ENCODE results near the gene PEPD.

PEPD gene

GRCh38 chr19:33459222-33460090 is 62.1 kb downstream of the PEPD start:
- H3K9me3 ChIP-seq (ENCODE audit: low read length) = no peaks in the 10 kb centered on the region
- H2AFZ ChIP-seq (ENCODE audit: low read depth, low read length) = no peak overlapping the region
- no peaks in the 10 kb centered on the region for H3K36me3 ChIP-seq (ENCODE audit: insufficient read depth, low read length)
- H3K4me1 ChIP-seq (ENCODE audit: insufficient read depth, low read length) = no peaks in the 10 kb centered on the region
- H3K27me3 ChIP-seq (ENCODE audit: insufficient read depth, low read length) = no peaks in the 10 kb centered on the region
- no peak overlapping the region for H3K4me3 ChIP-seq (ENCODE audit: low read length)

GRCh38 chr19:33458807-33459206 is 62.8 kb downstream of the PEPD start:
- no peaks in the 10 kb centered on the region for H3K4me1 ChIP-seq (ENCODE audit: insufficient read depth, low read length)
- H3K27me3 ChIP-seq (ENCODE audit: insufficient read depth, low read length) = no peaks in the 10 kb centered on the region
- no peak overlapping the region for H3K4me3 ChIP-seq (ENCODE audit: low read length)
- H3K9me3 ChIP-seq (ENCODE audit: low read length) = no peaks in the 10 kb centered on the region
- H2AFZ ChIP-seq (ENCODE audit: low read depth, low read length) = no peak overlapping the region
- no peaks in the 10 kb centered on the region for H3K36me3 ChIP-seq (ENCODE audit: insufficient read depth, low read length)

DNA sequence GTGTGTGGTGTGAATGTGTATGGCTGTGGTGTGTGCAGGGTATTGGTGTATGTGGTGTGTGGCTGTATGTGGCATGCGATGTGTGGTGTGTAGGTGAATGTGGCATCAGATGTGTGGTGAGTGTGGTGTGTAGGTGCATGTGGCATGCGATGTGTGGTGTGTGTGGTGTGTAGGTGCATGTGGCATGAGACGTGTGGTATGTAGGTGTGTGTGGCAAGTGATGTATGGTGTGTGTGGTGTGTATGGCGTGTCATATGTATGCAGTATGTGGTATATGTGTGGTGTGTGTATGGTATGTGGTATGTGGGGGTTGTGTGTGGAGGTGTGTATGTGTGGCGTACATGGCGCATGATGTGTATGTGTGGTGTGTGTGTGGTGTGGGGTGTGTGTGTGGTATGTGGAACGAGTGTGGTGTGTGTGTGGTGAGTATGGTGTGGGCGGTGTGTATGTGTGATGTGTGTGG is 63.4 kb downstream of the PEPD start:
- Histone ChIP-seq H3K27me3 (ENCODE audit: insufficient read depth, low read length) (no peaks in the 10 kb centered on the region), H2AFZ (ENCODE audit: low read depth, low read length) (no peak overlapping the region), H3K9me3 (ENCODE audit: low read length) (no peaks in the 10 kb centered on the region), H3K4me3 (ENCODE audit: low read length) (no peak overlapping the region), H3K36me3 (ENCODE audit: insufficient read depth, low read length) (no peaks in the 10 kb centered on the region), H3K4me1 (ENCODE audit: insufficient read depth, low read length) (no peaks in the 10 kb centered on the region)

DNA sequence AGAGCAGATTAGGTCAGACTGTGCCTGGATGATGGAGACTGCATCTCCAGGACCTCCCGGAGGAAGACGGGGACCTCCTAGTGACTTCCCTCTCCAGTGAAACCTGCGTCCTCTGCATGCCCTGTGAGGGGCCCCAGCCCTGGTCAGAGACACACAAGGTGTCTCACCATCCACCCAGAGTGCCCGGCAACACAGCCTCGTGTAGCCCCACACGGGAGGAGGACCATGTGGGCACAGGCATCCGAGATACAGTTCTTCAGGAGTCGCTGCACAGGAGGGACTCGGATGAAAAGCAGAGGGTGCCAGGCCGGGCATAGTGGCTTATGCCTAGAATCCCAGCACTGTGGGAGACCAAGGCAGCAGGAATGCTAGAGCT is 64.8 kb downstream of the PEPD start:
- no peaks in the 10 kb centered on the region for H3K9me3 ChIP-seq (ENCODE audit: low read length)
- H3K4me3 ChIP-seq (ENCODE audit: low read length) = no peak overlapping the region
- no peaks in the 10 kb centered on the region for H3K4me1 ChIP-seq (ENCODE audit: insufficient read depth, low read length)
- no peak overlapping the region for H2AFZ ChIP-seq (ENCODE audit: low read depth, low read length)
- no peaks in the 10 kb centered on the region for H3K36me3 ChIP-seq (ENCODE audit: insufficient read depth, low read length)
- H3K27me3 ChIP-seq (ENCODE audit: insufficient read depth, low read length) = no peaks in the 10 kb centered on the region

DNA sequence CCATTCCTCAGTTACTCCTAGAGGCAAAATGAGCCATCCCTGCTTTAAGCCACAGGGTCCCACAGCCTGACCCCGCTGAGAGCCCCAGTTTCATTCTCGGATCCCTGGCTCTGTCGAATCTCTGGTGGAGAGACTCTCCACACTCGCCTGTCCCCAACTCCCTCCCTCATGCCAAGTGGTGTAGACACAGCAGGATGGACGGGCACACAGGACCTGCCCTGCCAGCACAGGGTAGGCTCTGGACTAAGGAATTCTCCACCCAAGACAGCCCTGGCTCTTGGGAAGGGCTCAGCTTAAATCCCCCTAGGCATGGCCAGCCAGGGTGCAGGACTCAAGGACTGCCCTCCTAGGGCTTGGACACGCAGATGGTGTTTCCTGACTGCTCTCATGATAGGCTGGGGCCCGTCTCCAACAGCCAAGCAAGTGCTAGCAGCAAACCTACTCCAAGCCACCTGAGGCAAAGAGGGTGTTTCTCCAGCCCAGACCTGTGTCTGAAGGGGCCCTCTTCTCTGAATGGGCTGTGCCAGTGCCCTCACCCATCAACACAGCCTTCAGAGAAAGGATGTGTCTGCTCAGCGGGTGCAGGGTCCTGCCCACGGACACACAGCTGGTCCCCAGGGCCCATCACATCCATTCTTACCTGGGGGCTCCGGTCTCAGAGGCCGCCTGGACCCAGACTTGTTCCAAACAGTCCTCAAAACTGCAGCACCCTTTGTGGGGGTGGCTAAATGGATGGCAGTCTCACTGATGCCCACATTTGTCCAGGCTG is 65.3 kb downstream of the PEPD start:
- Histone ChIP-seq H3K27me3 (ENCODE audit: insufficient read depth, low read length) (no peaks in the 10 kb centered on the region), H3K36me3 (ENCODE audit: insufficient read depth, low read length) (no peaks in the 10 kb centered on the region), H2AFZ (ENCODE audit: low read depth, low read length) (no peak overlapping the region), H3K4me3 (ENCODE audit: low read length) (no peak overlapping the region), H3K4me1 (ENCODE audit: insufficient read depth, low read length) (no peaks in the 10 kb centered on the region), H3K9me3 (ENCODE audit: low read length) (no peaks in the 10 kb centered on the region)

GRCh38 chr19:33453265-33453664 is 68.3 kb downstream of the PEPD start:
- Histone ChIP-seq H3K4me3 (ENCODE audit: low read length) (no peak overlapping the region), H3K4me1 (ENCODE audit: insufficient read depth, low read length) (no peaks in the 10 kb centered on the region), H3K9me3 (ENCODE audit: low read length) (peaks cover 2% of the 10 kb centered on the region), H3K27me3 (ENCODE audit: insufficient read depth, low read length) (no peaks in the 10 kb centered on the region), H3K36me3 (ENCODE audit: insufficient read depth, low read length) (no peaks in the 10 kb centered on the region), H2AFZ (ENCODE audit: low read depth, low read length) (no peak overlapping the region)

- Histone ChIP-seq H3K36me3 (ENCODE audit: insufficient read depth, low read length) (no peaks in the 10 kb centered on the region), H3K4me3 (ENCODE audit: low read length) (no peak overlapping the region), H3K9me3 (ENCODE audit: low read length) (peaks cover 2% of the 10 kb centered on the region), H3K27me3 (ENCODE audit: insufficient read depth, low read length) (no peaks in the 10 kb centered on the region), H2AFZ (ENCODE audit: low read depth, low read length) (no peak overlapping the region), H3K4me1 (ENCODE audit: insufficient read depth, low read length) (no peaks in the 10 kb centered on the region)
These were observed 70.9 kb downstream of the PEPD start for GRCh38 chr19:33450689-33451088.

GRCh38 chr19:33449799-33450198 is 71.8 kb downstream of the PEPD start:
- H3K4me3 ChIP-seq (ENCODE audit: low read length) = no peak overlapping the region
- no peaks in the 10 kb centered on the region for H3K27me3 ChIP-seq (ENCODE audit: insufficient read depth, low read length)
- no peaks in the 10 kb centered on the region for H3K36me3 ChIP-seq (ENCODE audit: insufficient read depth, low read length)
- no peaks in the 10 kb centered on the region for H3K4me1 ChIP-seq (ENCODE audit: insufficient read depth, low read length)
- peaks cover 2% of the 10 kb centered on the region for H3K9me3 ChIP-seq (ENCODE audit: low read length)
- H2AFZ ChIP-seq (ENCODE audit: low read depth, low read length) = no peak overlapping the region

GRCh38 chr19:33448159-33448516 is 73.5 kb downstream of the PEPD start:
- no peaks in the 10 kb centered on the region for H3K36me3 ChIP-seq (ENCODE audit: insufficient read depth, low read length)
- H3K9me3 ChIP-seq (ENCODE audit: low read length) = peaks cover 2% of the 10 kb centered on the region
- no peaks in the 10 kb centered on the region for H3K27me3 ChIP-seq (ENCODE audit: insufficient read depth, low read length)
- no peak overlapping the region for H3K4me3 ChIP-seq (ENCODE audit: low read length)
- no peak overlapping the region for H2AFZ ChIP-seq (ENCODE audit: low read depth, low read length)
- no peaks in the 10 kb centered on the region for H3K4me1 ChIP-seq (ENCODE audit: insufficient read depth, low read length)

DNA sequence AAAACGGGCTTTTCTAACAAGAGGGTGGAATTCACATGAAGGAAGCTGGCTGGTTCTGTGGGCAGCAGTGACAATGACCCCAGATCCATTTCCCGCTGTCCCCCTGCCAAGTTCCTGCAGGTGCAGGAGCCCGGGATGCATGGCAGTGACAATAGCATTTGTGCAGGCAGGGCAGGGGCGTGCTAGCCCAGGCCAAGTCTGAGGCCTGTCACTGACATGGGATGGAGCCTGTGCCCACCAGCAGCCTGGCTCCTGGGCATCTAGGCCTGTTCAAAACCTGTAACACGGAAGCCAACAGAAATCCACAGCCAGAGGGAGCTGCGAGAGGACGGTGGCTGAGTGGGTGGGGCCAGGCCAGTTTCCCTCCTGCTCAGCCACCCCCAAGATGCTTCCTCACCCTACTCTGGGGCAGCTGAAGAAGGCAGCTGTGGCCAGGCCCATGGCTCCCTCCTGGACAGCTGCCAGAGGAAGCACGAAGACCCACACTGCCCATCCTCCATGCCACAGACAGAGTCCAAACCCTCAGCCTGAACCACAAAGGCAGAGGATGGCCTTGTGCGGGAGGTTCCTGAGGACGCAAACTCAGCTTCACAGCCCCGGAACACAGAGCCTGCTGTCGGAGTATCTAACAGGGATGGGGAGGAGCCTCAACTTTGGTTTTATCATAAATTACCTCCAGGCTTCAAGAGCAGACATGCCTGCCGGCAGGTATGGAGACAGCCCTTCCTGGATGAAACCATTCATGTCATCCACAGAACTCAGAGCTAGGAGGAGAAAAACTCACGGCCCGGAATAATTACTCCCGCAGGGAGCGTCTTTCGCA is 74.0 kb downstream of the PEPD start:
- no peaks in the 10 kb centered on the region for H3K27me3 ChIP-seq (ENCODE audit: insufficient read depth, low read length)
- no peak overlapping the region for H3K4me3 ChIP-seq (ENCODE audit: low read length)
- no peaks in the 10 kb centered on the region for H3K36me3 ChIP-seq (ENCODE audit: insufficient read depth, low read length)
- peaks cover 2% of the 10 kb centered on the region for H3K9me3 ChIP-seq (ENCODE audit: low read length)
- no peak overlapping the region for H2AFZ ChIP-seq (ENCODE audit: low read depth, low read length)
- H3K4me1 ChIP-seq (ENCODE audit: insufficient read depth, low read length) = no peaks in the 10 kb centered on the region

DNA sequence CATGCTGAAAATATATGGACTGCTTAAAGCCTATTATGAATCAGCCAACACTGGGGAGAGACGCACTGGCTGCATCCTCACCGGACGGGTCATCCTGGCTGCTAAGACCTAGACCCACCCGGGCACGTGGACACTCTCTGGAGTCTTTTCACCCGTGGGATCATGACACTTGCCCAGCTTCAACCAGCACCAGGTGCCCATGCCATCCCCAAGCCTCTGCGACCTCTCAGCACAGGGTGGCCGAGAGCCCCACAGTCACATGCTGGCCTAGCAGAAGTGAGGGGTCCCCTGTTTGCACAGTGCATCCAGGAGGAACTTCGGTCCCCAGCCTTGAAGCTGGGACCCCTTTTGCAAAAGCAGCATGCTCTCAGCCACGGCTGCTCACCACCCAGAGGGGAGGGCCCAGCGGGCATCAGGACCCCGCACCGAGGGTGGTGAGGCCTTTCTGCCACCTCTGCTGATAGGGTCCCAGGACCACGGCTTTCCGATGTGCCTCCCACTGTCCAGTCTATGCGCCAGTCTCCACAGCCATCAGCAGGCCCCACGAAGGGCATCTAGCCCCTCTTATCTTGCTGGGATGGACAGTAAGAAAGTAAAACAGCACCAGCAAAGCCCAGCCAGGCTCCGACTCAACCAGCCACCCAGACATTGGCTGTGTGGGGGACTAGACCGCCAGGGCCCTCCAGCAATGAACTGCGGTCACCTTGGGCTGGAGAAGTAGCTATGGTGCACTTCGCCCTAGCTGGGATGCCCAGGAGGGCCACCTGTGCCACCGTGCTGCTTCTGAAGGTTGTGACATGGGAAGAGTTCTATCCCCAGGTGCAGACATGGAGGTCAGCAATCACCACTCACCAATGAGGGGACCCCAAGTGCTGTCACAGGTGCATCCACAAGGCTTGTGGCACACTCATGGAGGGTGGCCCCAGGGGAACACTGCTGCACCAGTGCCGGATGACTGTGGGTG is 75.0 kb downstream of the PEPD start:
- H3K4me1 ChIP-seq (ENCODE audit: insufficient read depth, low read length) = no peaks in the 10 kb centered on the region
- H3K9me3 ChIP-seq (ENCODE audit: low read length) = peaks cover 2% of the 10 kb centered on the region
- no peak overlapping the region for H3K4me3 ChIP-seq (ENCODE audit: low read length)
- no peaks in the 10 kb centered on the region for H3K36me3 ChIP-seq (ENCODE audit: insufficient read depth, low read length)
- H3K27me3 ChIP-seq (ENCODE audit: insufficient read depth, low read length) = no peaks in the 10 kb centered on the region
- no peak overlapping the region for H2AFZ ChIP-seq (ENCODE audit: low read depth, low read length)

All from neuron (in vitro differentiated cells).